Measurements from ENCODE around the gene EXTL2. TPM values are rescaled to one million over a fixed set of nuclear protein-coding genes. Genes with fewer than 3 reads are reported as not detected.

The EXTL2 gene
- total RNA-seq, 1 experiment from 2014 or later: 9.8 TPM

DNA sequence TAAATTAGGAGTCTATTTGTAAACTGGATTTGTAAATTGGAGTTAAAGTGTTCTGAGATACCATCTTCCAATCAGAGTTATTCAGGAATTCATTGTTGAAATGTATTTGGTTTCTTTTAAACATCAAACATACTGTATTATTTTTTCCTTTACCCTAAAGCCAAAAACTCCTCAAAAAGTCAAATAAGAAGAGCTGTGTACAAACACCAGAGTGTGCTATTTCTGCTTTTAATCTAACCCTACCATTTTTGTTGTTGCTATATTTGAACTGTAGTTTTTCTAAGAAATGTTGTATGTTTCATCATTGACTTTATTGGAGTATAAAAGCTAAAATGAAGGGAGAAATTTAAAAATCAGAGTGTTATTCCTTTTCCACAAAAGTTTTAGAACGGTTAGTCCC lies 37.1 kb upstream of the EXTL2 start:
- POLR2A ChIA-PET: no interaction called here
- Histone ChIP-seq H3K27me3 (ENCODE audit: control insufficient read depth, insufficient read depth, low read length) (no peaks in the 10 kb centered on the region), H3K4me1 (ENCODE audit: control insufficient read depth, insufficient read depth, low read length) (no peaks in the 10 kb centered on the region), H3K27ac (ENCODE audit: low read length) (no peak overlapping the region), H3K9me3 (ENCODE audit: control insufficient read depth, insufficient read depth, low read depth, low read length) (no peaks in the 10 kb centered on the region), H3K36me3 (ENCODE audit: control insufficient read depth, insufficient read depth, low read length) (no peaks in the 10 kb centered on the region), H3K4me3 (ENCODE audit: low read depth in 2 of 2, low read length in 2 of 2) (no peak overlapping the region)
- CTCF ChIA-PET: no interaction called here
- ATAC-seq (no peak), DNase-seq (ENCODE audit: low read depth, low spot score) (no peak)
- TF ChIP-seq, protein P1, sequence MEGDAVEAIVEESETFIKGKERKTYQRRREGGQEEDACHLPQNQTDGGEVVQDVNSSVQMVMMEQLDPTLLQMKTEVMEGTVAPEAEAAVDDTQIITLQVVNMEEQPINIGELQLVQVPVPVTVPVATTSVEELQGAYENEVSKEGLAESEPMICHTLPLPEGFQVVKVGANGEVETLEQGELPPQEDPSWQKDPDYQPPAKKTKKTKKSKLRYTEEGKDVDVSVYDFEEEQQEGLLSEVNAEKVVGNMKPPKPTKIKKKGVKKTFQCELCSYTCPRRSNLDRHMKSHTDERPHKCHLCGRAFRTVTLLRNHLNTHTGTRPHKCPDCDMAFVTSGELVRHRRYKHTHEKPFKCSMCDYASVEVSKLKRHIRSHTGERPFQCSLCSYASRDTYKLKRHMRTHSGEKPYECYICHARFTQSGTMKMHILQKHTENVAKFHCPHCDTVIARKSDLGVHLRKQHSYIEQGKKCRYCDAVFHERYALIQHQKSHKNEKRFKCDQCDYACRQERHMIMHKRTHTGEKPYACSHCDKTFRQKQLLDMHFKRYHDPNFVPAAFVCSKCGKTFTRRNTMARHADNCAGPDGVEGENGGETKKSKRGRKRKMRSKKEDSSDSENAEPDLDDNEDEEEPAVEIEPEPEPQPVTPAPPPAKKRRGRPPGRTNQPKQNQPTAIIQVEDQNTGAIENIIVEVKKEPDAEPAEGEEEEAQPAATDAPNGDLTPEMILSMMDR (IDR thresholded peaks at IDR 0.05): no peak
- TF ChIP-seq SIN3A (IDR thresholded peaks at IDR 0.05; ENCODE audit: borderline replicate concordance, insufficient read depth, low read depth, low read length) (no peak), POLR2AphosphoS5 (IDR thresholded peaks at IDR 0.05; ENCODE audit: low read depth, low read length) (no peak)
- intact Hi-C loops (cut with micrococcal nuclease; ENCODE audit: unreplicated experiment): no loop called here
- BruUV-seq (replicated peaks): no TSS peak
- in situ Hi-C loops (cut with HindIII; ENCODE audit: low pct_unique_long_range_greater_than_20kb, low sequenced_read_pairs): no loop called here

DNA sequence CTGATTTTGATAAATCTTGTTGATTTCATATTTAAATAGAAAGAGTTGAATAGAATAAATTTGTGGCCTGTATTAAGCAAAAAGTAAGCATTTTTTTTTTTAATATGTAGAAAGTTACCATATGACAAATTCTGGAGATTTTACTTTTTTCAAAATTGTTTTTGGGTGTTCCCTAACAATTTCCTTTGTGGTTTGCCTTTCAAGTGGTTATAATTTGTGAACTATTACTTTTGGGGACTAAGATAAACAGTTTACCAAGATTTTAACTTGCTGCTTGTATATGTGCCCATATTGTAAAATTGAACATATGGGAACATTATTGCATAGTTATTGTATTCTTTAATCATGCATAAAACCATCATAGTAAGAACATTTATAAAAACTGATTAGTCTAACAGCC lies 35.9 kb upstream of the EXTL2 start:
- Histone ChIP-seq H3K27me3 (ENCODE audit: control insufficient read depth, insufficient read depth, low read length) (no peaks in the 10 kb centered on the region), H3K4me1 (ENCODE audit: control insufficient read depth, insufficient read depth, low read length) (no peaks in the 10 kb centered on the region), H3K9me3 (ENCODE audit: control insufficient read depth, insufficient read depth, low read depth, low read length) (no peaks in the 10 kb centered on the region), H3K27ac (ENCODE audit: low read length) (no peak overlapping the region), H3K4me3 (ENCODE audit: low read depth in 2 of 2, low read length in 2 of 2) (no peak overlapping the region), H3K36me3 (ENCODE audit: control insufficient read depth, insufficient read depth, low read length) (no peaks in the 10 kb centered on the region)
- ChIA-PET POLR2A (no interaction called here), CTCF (no interaction called here)
- intact Hi-C loops (cut with micrococcal nuclease; ENCODE audit: unreplicated experiment) (no loop called here), in situ Hi-C loops (cut with HindIII; ENCODE audit: low pct_unique_long_range_greater_than_20kb, low sequenced_read_pairs) (no loop called here)
- no peak for ATAC-seq
- no TSS peak for BruUV-seq (replicated peaks)
- TF ChIP-seq, protein P1 (IDR thresholded peaks at IDR 0.05): no peak
- TF ChIP-seq POLR2AphosphoS5 (IDR thresholded peaks at IDR 0.05; ENCODE audit: low read depth, low read length): no peak
- TF ChIP-seq, protein P2, sequence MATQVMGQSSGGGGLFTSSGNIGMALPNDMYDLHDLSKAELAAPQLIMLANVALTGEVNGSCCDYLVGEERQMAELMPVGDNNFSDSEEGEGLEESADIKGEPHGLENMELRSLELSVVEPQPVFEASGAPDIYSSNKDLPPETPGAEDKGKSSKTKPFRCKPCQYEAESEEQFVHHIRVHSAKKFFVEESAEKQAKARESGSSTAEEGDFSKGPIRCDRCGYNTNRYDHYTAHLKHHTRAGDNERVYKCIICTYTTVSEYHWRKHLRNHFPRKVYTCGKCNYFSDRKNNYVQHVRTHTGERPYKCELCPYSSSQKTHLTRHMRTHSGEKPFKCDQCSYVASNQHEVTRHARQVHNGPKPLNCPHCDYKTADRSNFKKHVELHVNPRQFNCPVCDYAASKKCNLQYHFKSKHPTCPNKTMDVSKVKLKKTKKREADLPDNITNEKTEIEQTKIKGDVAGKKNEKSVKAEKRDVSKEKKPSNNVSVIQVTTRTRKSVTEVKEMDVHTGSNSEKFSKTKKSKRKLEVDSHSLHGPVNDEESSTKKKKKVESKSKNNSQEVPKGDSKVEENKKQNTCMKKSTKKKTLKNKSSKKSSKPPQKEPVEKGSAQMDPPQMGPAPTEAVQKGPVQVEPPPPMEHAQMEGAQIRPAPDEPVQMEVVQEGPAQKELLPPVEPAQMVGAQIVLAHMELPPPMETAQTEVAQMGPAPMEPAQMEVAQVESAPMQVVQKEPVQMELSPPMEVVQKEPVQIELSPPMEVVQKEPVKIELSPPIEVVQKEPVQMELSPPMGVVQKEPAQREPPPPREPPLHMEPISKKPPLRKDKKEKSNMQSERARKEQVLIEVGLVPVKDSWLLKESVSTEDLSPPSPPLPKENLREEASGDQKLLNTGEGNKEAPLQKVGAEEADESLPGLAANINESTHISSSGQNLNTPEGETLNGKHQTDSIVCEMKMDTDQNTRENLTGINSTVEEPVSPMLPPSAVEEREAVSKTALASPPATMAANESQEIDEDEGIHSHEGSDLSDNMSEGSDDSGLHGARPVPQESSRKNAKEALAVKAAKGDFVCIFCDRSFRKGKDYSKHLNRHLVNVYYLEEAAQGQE (IDR thresholded peaks at IDR 0.05; ENCODE audit: insufficient read depth in 1 of 2, low read depth in 2 of 2, low read length in 1 of 2): no peak
- TF ChIP-seq SIN3A (IDR thresholded peaks at IDR 0.05; ENCODE audit: borderline replicate concordance, insufficient read depth, low read depth, low read length): no peak
- no peak for TF ChIP-seq TCF7L2 (IDR thresholded peaks at IDR 0.05; ENCODE audit: low read depth, low read length)
- no peak for DNase-seq (ENCODE audit: low read depth, low spot score)

Data from Panc1 (cell line).